Peyer's patch (tissue), 4 donors: Measurements from ENCODE around the gene TADA2B. TPM values are rescaled to one million over a fixed set of nuclear protein-coding genes. Genes with fewer than 3 reads are reported as not detected.

Source experiments
- DNase-seq, 3 donors: peaks; one replicate each; pipeline ENCODE4 v3.0.0-alpha.2; 2017 to 2019
- H3K27ac ChIP-seq, 4 donors: fragments of 200-600 bp; sonication (generic); one replicate each; pipeline ENCODE4 v1.5.1; 2016 to 2019
- H3K27me3 ChIP-seq, 2 donors: fragments of 200-600 bp; sonication (generic); one replicate each; pipeline ENCODE4 v1.5.1; 2019
- H3K36me3 ChIP-seq, 3 donors: fragments of 200-600 bp; sonication (generic); one replicate each; pipeline ENCODE4 v1.5.1; 2016 to 2019
- H3K4me1 ChIP-seq, 4 donors: fragments of 200-600 bp; sonication (generic); one replicate each; pipeline ENCODE4 v1.5.1; 2016 to 2019
- H3K4me3 ChIP-seq, 4 donors: fragments of 200-600 bp; sonication (generic); 1 replicate in 3 of 4; 2 replicates in 1 of 4; pipeline ENCODE4 v1.5.1; 2016 to 2019; ENCODE audit warnings: mild to moderate bottlenecking in 1 of 4
- H3K9me3 ChIP-seq, 4 donors: fragments of 200-600 bp; sonication (generic); one replicate each; pipeline ENCODE4 v1.5.1; 2016 to 2019; ENCODE audit warnings: mild to moderate bottlenecking in 1 of 4
- CTCF ChIP-seq, 6 experiments: fragments of 450-650 bp in 4 of 6; fragments of 200-600 bp in 2 of 6; sonication (generic) in 1 of 6; IDR thresholded peaks; one replicate each; pipeline ENCODE4 v1.5.1; 2017 to 2019; ENCODE audit warnings: antibody characterized with exemption in 6 of 6, mild to moderate bottlenecking in 3 of 6, moderate library complexity in 1 of 6
- POLR2A ChIP-seq, 2 donors: fragments of 450-650 bp; IDR thresholded peaks; one replicate each; pipeline ENCODE4 v1.5.1; 2017; ENCODE audit warnings: antibody characterized with exemption in 2 of 2, mild to moderate bottlenecking in 2 of 2, moderate library complexity in 2 of 2
- total RNA-seq, 4 donors: library from RNA; depleted of rRNA; stranded (reverse); fragments of >200 nt; gene quantifications; one replicate each; pipeline ENCODE4 v1.1.0, GENCODE V29; 2016

TADA2B gene
- total RNA-seq, 4 donors from 2014 or later = 23.1 to 31.4 (median 27.8) TPM

GRCh38 chr4:7014815-7015214 lies 28.4 kb upstream of the TADA2B start:
- TF ChIP-seq POLR2A (IDR thresholded peaks at IDR 0.05) (no peak), CTCF (IDR thresholded peaks at IDR 0.05) (no peak)
- no peaks in the 10 kb centered on the region for H3K4me1 ChIP-seq
- H3K27me3 ChIP-seq = no peaks in the 10 kb centered on the region
- no peak overlapping the region for H3K27ac ChIP-seq
- H3K9me3 ChIP-seq = no peaks in the 10 kb centered on the region
- H3K36me3 ChIP-seq = peaks cover 0 to 86% (median 0%) of the 10 kb centered on the region in 3 donors
- no peak for DNase-seq
- no peak overlapping the region for H3K4me3 ChIP-seq

GRCh38 chr4:7015383-7016035 lies 27.7 kb upstream of the TADA2B start:
- TF ChIP-seq POLR2A (IDR thresholded peaks at IDR 0.05) (no peak), CTCF (IDR thresholded peaks at IDR 0.05) (no peak)
- Histone ChIP-seq H3K4me3 (no peak overlapping the region), H3K36me3 (peaks cover 0 to 86% (median 0%) of the 10 kb centered on the region in 3 donors), H3K9me3 (no peaks in the 10 kb centered on the region), H3K27me3 (no peaks in the 10 kb centered on the region), H3K4me1 (no peaks in the 10 kb centered on the region), H3K27ac (no peak overlapping the region)
- no peak for DNase-seq

- peaks cover 0 to 86% (median 0%) of the 10 kb centered on the region in 3 donors for H3K36me3 ChIP-seq
- no peaks in the 10 kb centered on the region for H3K4me1 ChIP-seq
- no peaks in the 10 kb centered on the region for H3K9me3 ChIP-seq
Observed at GRCh38 chr4:7016086-7016485, 27.1 kb upstream of the TADA2B start.

GRCh38 chr4:7016512-7016911 lies 26.7 kb upstream of the TADA2B start:
- no peaks in the 10 kb centered on the region for H3K9me3 ChIP-seq
- H3K4me3 ChIP-seq = no peak overlapping the region
- peaks cover 0 to 86% (median 0%) of the 10 kb centered on the region in 3 donors for H3K36me3 ChIP-seq
- no peak for DNase-seq
- H3K4me1 ChIP-seq = no peaks in the 10 kb centered on the region
- H3K27ac ChIP-seq = no peak overlapping the region
- no peaks in the 10 kb centered on the region for H3K27me3 ChIP-seq
- TF ChIP-seq POLR2A (IDR thresholded peaks at IDR 0.05) (no peak), CTCF (IDR thresholded peaks at IDR 0.05) (no peak)

More at GRCh38 chr4:7016086-7016485, 27.1 kb upstream of the TADA2B start:
- DNase-seq = no peak
- no peak for TF ChIP-seq CTCF (IDR thresholded peaks at IDR 0.05)
- no peak for TF ChIP-seq POLR2A (IDR thresholded peaks at IDR 0.05)
- Histone ChIP-seq H3K27ac (no peak overlapping the region), H3K27me3 (no peaks in the 10 kb centered on the region), H3K4me3 (no peak overlapping the region)

GRCh38 chr4:7017446-7018048 lies 25.6 kb upstream of the TADA2B start:
- Histone ChIP-seq H3K4me3 (no peak overlapping the region), H3K4me1 (no peaks in the 10 kb centered on the region), H3K36me3 (peaks cover 0 to 87% (median 0%) of the 10 kb centered on the region in 3 donors), H3K9me3 (no peaks in the 10 kb centered on the region), H3K27me3 (no peaks in the 10 kb centered on the region), H3K27ac (no peak overlapping the region)
- DNase-seq = no peak
- no peak for TF ChIP-seq CTCF (IDR thresholded peaks at IDR 0.05)
- TF ChIP-seq POLR2A (IDR thresholded peaks at IDR 0.05) = no peak
